Stimulated activated CD8-positive, alpha-beta memory T cell treated with anti-CD3 and anti-CD28 coated beads, Interleukin-2, amount 100 ng/mL, for 1 hour (primary cell): Measurements from ENCODE around the gene C9orf85.

ENCODE experiments used
- DNase-seq, 2 donors: peaks; one replicate each; pipeline ENCODE4 v3.0.0-alpha.2; 2020; ENCODE audit warnings: low read depth in 2 of 2

Gene C9orf85

GRCh38 chr9:71904076-71904475 lies 7.4 kb upstream of the C9orf85 start:
- DNase-seq, result no peak

- DNase-seq, result no peak
Measured at GRCh38 chr9:71908825-71909224, 2.6 kb upstream of the C9orf85 start.

GRCh38 chr9:71909887-71910649 lies 1.4 kb upstream of the C9orf85 start:
- DNase-seq, result peak in 1 of 2 donors; percentile 4

- no peak for DNase-seq
Measured at GRCh38 chr9:71910650-71911060, 784 bp upstream of the C9orf85 start.

- DNase-seq, result no peak
Measured at GRCh38 chr9:71911908-71912335, 483 bp downstream of the C9orf85 start.

- no peak for DNase-seq
Measured at GRCh38 chr9:71915495-71915894, 4.1 kb downstream of the C9orf85 start.

GRCh38 chr9:71916834-71917534 lies 5.5 kb downstream of the C9orf85 start:
- no peak for DNase-seq

- no peak for DNase-seq
Measured at GRCh38 chr9:71918419-71918818, 7.0 kb downstream of the C9orf85 start.

- DNase-seq, result no peak
Measured at GRCh38 chr9:71920456-71921189, 9.2 kb downstream of the C9orf85 start.

- DNase-seq, result no peak
Measured at GRCh38 chr9:71921190-71921814, 9.9 kb downstream of the C9orf85 start.

- no peak for DNase-seq
Measured at GRCh38 chr9:71924576-71924975, 13.1 kb downstream of the C9orf85 start.

- DNase-seq, result no peak
Measured at GRCh38 chr9:71925834-71926233, 14.4 kb downstream of the C9orf85 start.

- DNase-seq, result no peak
Measured at GRCh38 chr9:71928376-71928775, 16.9 kb downstream of the C9orf85 start.

- no peak for DNase-seq
Measured at GRCh38 chr9:71928806-71929205, 17.4 kb downstream of the C9orf85 start.

- no peak for DNase-seq
Measured at GRCh38 chr9:71929223-71929622, 17.8 kb downstream of the C9orf85 start.

- DNase-seq, result no peak
Measured at GRCh38 chr9:71929791-71930440, 18.5 kb downstream of the C9orf85 start.

- DNase-seq, result no peak
Measured at GRCh38 chr9:71931166-71931565, 19.7 kb downstream of the C9orf85 start.

- DNase-seq, result no peak
Measured at GRCh38 chr9:71936066-71936465, 24.6 kb downstream of the C9orf85 start.

- no peak for DNase-seq
Measured at GRCh38 chr9:71937070-71937625, 25.7 kb downstream of the C9orf85 start.

- no peak for DNase-seq
Measured at GRCh38 chr9:71937898-71938297, 26.5 kb downstream of the C9orf85 start.

- DNase-seq, result no peak
Measured at GRCh38 chr9:71941060-71941568, 29.7 kb downstream of the C9orf85 start.
